ENCODE measurements around the gene IKBIP.
"Not testable (repeated sequence)": the region's sequence is repeated elsewhere in the genome, so short reads cannot be mapped to it uniquely, and the experiment has no call there.

IKBIP gene, protein sequence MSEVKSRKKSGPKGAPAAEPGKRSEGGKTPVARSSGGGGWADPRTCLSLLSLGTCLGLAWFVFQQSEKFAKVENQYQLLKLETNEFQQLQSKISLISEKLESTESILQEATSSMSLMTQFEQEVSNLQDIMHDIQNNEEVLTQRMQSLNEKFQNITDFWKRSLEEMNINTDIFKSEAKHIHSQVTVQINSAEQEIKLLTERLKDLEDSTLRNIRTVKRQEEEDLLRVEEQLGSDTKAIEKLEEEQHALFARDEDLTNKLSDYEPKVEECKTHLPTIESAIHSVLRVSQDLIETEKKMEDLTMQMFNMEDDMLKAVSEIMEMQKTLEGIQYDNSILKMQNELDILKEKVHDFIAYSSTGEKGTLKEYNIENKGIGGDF

DNA sequence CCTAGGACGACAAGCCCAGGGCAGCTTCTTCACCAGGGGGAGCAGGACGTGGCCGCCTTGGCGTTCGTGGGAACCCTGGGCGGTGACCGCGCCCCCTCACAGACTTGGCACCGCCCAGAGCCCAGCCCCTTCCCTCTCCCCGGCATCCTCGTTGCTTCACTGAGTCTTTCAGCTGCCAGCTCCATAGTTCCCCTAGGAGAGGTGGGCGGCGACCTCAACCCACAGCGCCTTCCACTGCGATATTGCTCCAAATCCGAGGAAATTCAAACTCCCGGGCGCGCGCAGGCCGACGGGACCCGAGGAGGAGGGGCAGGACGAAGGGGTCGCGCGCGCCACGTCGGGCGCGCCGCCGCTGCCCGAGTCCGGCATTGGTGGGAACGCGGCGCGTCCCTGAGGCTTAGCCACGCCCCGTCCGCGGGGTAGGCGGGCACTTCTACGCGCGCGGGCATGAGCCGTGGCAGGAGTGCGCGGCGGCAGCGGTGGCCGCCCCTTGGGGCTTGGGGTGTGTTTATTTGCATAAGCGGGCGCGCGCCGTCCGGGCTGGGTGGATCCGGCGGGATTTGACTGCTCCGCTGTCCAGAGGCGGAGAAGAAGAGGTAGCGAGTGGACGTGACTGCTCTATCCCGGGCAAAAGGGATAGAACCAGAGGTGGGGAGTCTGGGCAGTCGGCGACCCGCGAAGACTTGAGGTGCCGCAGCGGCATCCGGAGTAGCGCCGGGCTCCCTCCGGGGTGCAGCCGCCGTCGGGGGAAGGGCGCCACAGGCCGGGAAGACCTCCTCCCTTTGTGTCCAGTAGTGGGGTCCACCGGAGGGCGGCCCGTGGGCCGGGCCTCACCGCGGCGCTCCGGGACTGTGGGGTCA lies at the start of gene IKBIP, which contains the start of gene APAF1:
Gene IKBIP (minus strand): TSS at position 77 of the 860 bp plus-strand sequence. CDS start 87 bp downstream, outside the sequence.
Gene APAF1 (plus strand): TSS at position 579 of the 860 bp plus-strand sequence. CDS start 3,070 bp downstream, outside the sequence.
- DNase-seq (ENCODE audit: low read depth), result peak; percentile 96

DNA sequence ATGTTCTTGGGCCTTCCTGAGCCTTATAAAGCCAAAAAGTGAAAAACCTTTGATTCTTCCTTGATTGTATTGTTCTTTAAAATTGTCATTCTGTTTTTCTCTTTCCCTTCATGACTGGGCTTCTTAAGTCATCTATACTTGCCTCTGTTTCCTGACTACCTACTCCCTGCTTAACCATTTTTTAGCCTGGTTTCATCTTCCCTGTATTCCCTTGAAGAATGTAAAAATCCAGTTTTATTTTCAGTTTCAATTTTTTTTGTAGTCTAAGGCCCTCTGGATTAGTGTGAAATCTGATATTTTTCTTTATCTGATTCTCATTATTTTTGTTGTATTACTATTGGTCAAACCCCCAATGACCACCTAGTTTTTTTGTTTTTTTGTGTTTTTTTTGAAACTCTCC lies 46.8 kb upstream of the IKBIP start:
- no peak for DNase-seq (ENCODE audit: low read depth)

DNA sequence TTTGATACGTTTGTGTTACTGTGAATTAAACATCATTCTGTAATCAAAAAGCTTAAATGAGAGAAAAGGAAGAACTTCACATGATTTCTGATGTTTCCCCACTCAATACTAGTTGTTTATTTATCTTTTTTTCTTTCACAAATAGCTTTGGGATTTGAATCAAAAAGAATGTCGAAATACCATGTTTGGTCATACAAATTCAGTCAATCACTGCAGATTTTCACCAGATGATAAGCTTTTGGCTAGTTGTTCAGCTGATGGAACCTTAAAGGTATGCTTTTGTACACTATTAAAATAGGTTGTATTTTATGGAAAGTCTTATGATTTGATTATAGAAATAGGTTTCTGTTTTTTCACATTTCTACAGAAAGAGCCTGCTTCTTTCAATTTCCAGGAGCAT lies 42.0 kb upstream of the IKBIP start:
- no peak for DNase-seq (ENCODE audit: low read depth)

DNA sequence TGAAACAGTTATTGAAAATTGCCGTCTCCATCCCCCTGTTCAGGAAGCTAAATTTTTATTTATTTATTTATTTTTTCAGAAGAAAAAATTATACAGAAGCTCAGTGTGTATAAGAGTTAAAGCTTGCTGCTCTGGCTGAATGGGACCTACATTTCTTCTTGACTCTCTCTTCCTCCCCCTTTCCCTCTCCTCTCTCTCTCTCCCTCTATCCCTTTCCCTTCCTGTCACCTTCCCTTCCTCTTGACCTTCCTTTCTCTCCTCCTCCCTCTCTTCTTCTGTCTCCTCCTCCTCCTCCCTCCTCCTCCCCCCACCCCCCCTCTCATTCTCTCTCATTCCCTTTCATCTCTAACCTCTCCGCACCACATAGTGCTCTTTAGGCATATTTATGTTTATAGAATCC lies 39.6 kb upstream of the IKBIP start:
- no peak for DNase-seq (ENCODE audit: low read depth)

DNA sequence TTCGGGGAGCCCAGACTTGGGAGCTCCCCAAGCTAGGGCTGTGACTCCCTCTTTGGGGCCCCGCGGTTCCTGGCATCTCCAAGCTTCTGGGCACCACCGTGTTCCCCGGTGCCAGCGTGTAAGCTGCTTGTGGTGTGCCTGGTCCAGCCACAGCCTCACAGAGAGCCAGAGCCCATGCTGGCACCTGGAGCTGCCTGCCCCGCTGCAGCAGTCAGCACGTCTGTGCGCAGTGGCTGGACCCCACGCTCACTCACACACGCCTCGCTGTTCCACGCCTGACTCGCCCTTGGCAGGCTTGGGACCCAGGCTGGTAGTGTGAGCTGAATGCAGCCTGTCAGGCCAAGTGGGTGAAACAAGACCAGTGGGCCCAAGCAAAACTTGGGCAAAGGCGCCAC lies 35.0 kb upstream of the IKBIP start:
- DNase-seq (ENCODE audit: low read depth), result no peak

DNA sequence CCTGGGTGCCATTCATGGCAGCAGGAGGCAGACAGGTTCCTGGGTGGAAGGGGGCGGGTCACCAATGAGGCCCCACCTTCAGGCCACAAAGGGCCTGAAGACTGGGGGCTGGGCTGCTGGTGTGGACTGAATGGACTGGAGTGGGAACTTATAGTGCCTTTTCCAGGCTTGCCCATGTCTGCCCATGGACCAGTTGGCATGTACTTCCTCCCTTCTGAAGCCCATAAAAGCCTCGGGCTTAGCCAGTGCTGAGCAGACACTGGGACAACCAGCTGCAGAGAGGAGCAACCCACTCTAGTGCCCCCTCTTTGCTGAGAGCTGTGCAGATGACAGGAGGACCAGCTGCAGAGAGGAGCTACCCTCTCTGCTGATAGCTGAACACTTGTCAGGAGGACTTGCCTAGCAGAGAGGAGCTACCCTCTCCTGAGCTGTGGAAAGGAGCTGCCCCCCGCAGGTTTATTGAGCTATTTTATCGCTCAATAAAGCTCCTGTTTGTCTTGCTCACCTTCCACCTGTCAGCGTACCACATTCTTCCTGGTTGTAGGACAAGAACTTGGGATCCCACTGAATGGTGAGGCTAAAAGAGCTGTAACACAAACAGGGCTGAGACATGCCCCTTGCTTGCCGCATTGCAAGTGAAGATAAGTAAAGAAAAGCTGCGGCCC lies 34.5 kb upstream of the IKBIP start:
- no peak for DNase-seq (ENCODE audit: low read depth)

DNA sequence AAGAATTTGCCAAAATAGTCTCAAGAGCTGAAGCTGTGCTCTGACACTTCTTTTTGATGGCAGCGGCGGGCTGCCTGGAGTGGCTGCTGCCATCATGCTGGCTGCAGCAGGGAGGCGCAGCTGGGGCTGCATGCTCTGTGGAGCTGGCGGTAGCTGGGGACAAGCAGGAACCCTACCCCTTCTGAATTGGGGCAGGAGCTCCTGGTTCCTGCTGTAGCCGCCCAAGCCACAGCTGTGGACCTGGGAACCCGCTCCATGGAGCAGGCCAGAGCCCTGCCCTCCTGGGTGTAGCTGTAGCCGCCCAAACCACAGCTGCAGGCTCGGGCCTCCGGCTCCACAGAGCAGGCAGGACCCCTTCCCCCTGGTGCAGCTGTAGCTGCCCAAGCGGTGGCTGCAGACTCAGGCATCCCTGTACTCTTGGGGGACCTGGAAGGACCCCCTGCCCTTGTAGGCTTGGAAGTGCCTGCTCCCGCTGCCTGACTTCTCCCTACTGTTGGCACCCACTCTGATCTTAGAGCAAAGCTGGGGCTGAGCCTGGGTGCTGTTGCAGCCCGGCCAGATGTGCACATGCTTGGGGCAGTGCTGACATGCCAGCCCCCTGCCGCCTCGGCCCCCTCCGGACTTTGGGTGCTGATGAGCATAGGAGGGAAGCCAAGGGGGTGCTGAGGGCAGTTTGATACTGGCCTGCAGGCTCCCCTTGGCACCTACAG lies 33.8 kb upstream of the IKBIP start:
- no peak for DNase-seq (ENCODE audit: low read depth)

DNA sequence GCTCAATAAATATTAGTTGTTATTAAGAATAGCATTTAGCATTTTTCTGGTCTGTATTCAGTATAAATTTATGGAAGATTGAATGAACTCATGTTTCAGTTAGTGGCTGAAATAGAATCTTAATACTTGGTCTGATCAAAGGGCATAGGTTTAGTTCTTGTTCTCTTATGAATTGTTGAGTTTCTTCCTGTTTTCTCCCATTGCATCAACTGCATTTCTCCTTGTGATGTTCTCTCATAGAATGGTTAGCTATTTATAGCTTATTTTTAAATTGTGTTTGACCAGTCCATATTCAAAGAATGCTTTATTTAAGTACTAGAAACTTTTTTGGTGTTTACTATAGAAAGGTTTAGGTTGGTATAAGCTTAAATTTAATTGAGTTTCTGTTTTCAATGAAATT lies 30.3 kb upstream of the IKBIP start:
- no peak for DNase-seq (ENCODE audit: low read depth)

DNA sequence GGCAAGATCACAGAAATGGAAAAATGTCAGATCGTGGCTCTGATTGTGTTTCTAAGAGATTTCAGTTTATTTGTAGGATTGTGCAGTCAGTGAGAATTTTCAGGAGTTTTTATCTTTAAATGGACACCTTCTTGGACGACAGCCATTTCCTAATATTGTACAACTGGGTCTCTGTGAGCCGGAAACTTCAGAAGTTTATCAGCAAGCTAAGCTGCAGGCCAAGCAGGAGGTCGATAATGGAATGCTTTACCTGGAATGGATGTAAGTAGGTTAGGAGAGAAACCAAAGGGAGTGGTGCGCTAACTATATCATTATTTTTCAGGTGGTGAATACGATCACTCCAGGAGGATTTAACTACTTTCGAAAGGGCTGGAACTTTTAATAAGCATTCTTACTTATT lies 26.9 kb upstream of the IKBIP start:
- DNase-seq (ENCODE audit: low read depth), result no peak

DNA sequence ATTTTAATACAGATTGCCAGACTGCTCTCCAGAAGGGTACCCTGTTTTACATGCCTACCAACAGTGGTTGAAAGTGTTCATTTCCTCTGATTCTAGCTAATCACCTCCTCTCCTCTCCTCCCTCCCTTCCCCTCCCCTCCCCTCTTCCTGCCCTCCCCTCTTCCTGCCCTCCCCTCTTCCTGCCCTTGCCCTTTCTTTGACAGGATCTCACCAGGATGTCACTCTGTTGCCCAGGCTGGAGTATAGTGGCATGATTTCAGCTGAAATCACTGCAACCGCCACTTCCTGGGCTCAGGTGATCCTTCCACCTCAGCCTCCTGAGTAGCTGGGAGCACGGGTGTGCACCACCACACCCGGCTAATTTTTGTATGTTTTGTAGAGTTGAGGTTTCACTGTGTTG lies 25.2 kb upstream of the IKBIP start:
- no peak for DNase-seq (ENCODE audit: low read depth)

DNA sequence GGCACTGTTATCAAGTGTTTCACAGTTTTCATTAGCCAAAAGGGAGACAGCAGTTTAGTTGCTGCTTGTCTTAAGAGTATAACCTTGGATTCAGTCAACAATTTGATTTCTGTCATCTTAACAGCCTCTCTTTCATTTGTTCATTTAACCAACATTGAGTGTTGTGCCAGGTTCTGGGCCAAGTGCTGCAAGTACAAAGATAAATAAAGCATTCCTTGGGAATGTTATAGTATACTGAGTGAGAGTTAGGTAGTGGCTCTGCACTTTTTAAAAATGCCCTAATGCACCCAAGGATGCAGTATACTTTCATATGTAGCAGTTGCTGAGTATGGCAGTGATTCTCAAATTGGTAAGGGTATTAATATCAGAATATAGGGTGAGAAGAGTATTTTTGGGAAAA lies 15.9 kb upstream of the IKBIP start:
- no peak for DNase-seq (ENCODE audit: low read depth)

DNA sequence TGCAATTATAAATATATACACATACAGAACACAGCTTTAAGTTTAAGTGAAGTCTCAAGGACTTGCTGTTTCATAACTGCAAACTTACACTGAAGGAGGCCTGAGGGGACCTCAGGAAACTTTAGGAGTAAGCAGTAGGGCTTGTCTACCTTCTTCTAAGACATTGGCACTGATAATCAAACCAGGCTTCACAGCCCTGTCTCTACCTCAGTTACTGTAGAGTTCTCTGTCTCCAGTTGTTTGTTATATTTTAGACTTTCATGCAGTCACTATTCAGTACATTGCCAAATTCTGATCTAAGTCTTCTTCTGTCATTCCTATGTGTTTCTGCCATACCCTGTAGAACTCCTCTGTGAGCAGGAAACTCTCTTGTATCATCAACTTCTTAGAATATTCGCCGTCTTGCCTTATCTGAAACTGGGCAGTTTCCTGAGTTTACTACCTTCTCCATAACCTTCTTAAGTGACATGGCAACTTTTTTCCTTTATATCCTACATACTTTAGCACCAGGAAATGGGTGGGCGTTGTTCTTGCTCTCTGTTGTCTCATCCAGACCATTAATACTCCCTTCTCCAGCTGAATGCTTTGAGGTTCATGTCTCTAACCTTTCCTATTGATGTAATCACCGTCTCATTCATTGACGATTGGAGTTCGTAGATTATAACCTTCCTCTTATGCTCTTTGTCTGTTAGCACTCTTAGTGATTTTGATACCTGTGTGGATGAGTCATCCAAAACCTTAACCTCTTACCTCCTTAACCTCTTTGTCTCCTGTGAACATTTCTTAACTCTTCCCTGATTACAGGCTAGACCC lies 11.9 kb upstream of the IKBIP start:
- no peak for DNase-seq (ENCODE audit: low read depth)

DNA sequence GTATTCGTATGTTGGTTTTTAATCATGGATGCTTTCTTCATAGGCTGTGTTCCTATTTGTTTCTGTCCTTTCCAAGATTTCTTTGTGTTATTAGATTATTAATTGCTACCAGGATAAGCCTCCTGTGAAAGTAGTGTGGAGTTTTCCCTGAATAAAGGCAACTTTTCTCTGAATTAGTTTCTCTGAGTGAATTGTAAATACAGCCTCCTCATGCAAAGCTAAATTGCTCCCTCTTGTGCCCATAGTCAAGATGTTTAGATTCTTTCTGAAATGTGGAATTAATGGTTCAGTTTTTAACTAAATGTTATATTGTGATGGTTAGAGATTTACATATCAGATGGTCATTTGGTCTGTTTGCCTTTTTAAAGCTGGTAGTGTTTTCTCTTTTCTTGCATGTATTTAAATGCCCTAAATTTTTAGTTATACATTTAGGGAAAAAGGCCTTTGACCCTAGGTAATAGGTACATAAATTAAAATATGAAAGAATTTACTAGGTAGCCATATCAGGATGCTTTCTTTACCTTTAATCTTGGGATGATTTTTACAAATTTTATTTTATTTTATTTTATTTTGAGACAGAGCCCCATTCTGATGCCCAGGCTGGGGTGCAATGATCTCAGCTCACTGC lies 9.4 kb upstream of the IKBIP start:
- no peak for DNase-seq (ENCODE audit: low read depth)

DNA sequence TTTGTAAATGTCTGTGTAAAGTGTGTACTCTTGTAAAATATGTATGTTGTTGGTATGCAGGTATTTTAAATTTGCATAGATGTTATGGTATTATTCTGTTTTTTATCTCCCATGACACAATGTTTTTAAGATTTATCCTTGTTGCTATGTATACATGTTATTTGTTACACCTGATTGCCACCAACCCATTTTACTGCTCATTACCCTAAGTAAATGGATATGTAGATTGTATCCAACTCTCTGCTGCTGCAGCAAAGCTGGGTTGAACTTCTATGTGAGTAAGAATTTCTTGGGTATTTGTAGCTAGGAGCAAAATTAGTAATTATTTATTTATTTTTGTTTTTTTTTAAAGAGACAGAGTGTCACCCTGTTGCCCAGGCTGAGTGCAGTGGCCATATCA lies 6.7 kb upstream of the IKBIP start:
- no peak for DNase-seq (ENCODE audit: low read depth)

DNA sequence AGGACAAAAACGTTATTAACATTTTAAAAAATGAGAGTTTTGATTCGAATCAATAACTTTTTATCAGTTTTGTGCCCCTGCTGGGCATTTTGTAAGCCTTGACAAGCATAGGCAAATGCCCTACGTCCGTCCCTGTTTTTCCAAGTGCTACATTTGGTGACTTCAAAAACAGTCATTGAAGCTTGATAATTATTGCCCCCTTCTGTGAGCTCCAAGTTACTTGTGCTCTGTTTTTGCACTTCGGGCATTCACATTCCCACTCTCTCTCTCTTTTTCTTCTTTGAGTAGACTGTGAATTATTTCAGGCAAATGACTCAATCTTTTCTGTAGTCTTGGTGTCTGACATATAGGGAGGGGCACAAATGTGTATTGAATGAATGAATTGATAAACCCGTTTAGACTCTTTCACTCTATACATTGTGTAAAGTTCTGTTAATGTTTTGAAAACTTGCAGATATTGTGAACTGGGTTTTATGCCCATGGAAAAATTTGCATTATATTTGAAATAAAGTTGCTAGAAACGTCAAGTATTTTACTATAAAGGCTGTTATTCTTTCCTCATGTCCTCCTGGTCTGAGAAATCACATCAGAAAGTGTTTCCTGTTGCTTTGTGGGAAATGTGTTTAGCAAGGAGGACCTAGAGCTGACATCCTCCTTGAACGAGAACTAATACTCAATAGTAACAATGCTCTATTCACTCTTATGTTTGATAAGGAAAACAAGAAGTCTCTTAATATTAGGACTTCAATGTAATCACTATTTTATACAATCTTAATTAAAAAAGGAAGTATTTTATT lies 1.9 kb upstream of the IKBIP start:
- DNase-seq (ENCODE audit: low read depth), result no peak

DNA sequence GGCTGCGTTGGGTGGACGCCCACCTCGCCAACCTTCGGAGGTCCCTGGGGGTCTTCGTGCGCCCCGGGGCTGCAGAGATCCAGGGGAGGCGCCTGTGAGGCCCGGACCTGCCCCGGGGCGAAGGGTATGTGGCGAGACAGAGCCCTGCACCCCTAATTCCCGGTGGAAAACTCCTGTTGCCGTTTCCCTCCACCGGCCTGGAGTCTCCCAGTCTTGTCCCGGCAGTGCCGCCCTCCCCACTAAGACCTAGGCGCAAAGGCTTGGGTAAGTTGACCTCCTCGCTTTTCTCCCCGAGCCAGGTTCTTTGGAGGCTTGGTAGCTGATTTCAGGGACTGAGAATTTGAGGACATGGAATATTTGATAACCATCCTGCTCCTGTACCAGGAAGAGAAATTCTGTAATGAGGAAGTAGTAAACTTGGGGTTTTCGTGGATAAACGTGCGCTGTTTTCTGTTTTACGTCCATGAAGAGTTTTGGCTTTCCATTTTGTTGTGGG lies 1.0 kb upstream of the IKBIP start:
- no peak for DNase-seq (ENCODE audit: low read depth)

DNA sequence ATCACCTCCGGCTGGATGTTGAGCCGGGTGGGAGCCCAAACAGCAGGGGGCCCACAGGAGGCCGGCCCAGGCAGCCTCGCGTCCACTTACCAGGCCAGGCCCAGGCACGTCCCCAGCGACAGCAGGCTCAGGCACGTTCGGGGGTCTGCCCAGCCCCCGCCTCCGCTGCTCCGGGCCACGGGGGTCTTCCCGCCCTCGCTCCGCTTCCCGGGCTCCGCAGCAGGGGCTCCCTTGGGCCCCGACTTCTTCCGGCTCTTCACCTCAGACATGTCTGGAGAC lies 216 bp downstream of the IKBIP start:
- DNase-seq (ENCODE audit: low read depth), result peak; percentile 13

DNA sequence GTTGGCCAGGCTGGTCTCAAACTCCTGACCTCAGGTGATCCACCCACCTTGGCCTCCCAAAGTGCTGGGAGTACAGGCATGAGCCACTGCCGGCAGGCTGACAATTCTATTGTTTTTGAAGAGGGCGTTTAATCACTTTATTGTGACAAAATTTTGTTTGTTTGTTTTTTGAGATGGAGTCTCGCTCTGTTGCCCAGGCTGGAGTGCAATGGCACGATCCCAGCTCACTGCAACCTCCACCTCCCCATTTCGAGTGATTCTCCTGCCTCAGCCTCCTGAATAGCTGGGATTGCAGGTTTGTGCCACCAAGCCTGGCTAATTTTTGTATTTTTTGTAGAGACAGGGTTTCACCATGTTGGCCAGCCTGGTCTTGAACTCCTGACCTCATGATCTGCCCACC lies 1.8 kb downstream of the IKBIP start:
- not testable (repeated sequence) for DNase-seq (ENCODE audit: low read depth)

DNA sequence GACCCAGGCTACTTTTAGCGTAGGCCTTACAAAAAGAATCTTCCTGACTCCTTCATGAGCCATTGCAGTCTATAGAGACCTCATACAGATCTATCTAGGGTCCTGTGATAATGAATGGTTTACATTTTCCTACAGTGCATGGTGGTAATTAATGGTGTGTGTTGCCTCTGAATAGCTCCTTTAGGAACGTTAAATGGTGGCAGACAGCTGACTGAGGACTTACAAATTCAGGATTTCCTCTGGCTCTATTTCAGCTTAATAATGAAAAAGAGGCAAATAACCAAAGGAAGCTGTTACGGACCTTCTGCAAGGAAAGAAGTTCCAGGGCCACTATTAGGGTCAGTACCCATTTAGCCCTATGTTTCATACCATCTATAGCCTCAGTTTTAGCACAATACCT lies 5.1 kb downstream of the IKBIP start:
- no peak for DNase-seq (ENCODE audit: low read depth)

DNA sequence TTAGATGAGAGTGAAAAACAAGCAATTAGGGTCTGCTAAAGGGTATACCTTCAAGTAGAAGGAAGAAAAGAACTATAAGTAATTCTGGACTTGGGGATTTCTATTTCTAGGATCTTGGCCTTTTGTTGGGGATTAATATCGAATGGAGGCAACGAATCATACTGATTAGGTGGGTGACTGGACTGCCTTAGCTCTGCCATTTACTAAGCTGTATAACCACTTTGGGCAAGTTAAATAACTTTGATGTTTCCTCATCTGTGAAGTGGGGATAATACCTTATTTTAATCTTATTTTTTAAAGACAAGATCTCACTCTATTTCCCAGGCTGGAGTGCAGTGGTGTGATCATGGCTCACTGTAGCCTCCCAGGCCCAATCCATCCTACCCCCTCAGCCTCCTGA lies 6.6 kb downstream of the IKBIP start:
- DNase-seq (ENCODE audit: low read depth), result no peak

Data from stimulated activated CD8-positive, alpha-beta memory T cell treated with anti-CD3 and anti-CD28 coated beads, Interleukin-4, amount 100 ng/mL, for 24 hours (primary cell).